Activated naive CD4-positive, alpha-beta T cell treated with anti-CD3 and anti-CD28 coated beads, Interleukin-2, amount 10 ng/mL, durations not matched to agents 7 days and 5 days (primary cell): ENCODE results near the gene HDDC3.
"Not testable (repeated sequence)": the region's sequence is repeated elsewhere in the genome, so short reads cannot be mapped to it uniquely, and the experiment has no call there.

Source experiments
- CTCF ChIA-PET: fragments of 350-600 bp; sonication (Branson Sonifier 250); formaldehyde crosslinking; loops from one replicate; lab custom pipeline; 2021; ENCODE audit warnings: antibody characterized with exemption; lab: Charles Lee
- DNase-seq: peaks from one replicate; pipeline ENCODE4 v3.0.0-alpha.2; 2020
- H3K27ac Mint-ChIP-seq: one replicate; pipeline ENCODE4 v1.8.0; 2021; ENCODE audit warnings: mild to moderate bottlenecking, moderate library complexity, mixed read lengths
- H3K27me3 Mint-ChIP-seq: one replicate; pipeline ENCODE4 v1.8.0; 2021; ENCODE audit warnings: mild to moderate bottlenecking, mixed read lengths
- H3K36me3 Mint-ChIP-seq: one replicate; pipeline ENCODE4 v1.8.0; 2021; ENCODE audit warnings: mixed read lengths
- H3K4me1 Mint-ChIP-seq: one replicate; pipeline ENCODE4 v1.8.0; 2021; ENCODE audit warnings: mixed read lengths
- H3K4me3 Mint-ChIP-seq: one replicate; pipeline ENCODE4 v1.8.0; 2021; ENCODE audit warnings: mild to moderate bottlenecking, moderate library complexity, mixed read lengths
- H3K9me3 Mint-ChIP-seq: one replicate; pipeline ENCODE4 v1.8.0; 2021; ENCODE audit warnings: mixed read lengths

The HDDC3 gene

GRCh38 chr15:90915808-90916440 is 16.4 kb downstream of the HDDC3 start:
- Mint-ChIP-seq H3K9me3 (no peaks in the 10 kb centered on the region), H3K36me3 (peaks cover 67% of the 10 kb centered on the region), H3K4me1 (no peaks in the 10 kb centered on the region), H3K4me3 (no peak overlapping the region), H3K27me3 (no peaks in the 10 kb centered on the region), H3K27ac (no peak overlapping the region)
- CTCF ChIA-PET, result interaction anchor here (4.8 kb wide), 1 partner anchor 17 kb away, joined by 20 read pairs; the partner anchor contains the start of gene HDDC3
- no peak for DNase-seq

- Mint-ChIP-seq H3K4me3 (no peak overlapping the region), H3K27ac (peak overlapping the region; percentile 49), H3K27me3 (no peaks in the 10 kb centered on the region), H3K9me3 (no peaks in the 10 kb centered on the region), H3K36me3 (peaks cover 64% of the 10 kb centered on the region), H3K4me1 (no peaks in the 10 kb centered on the region)
- no peak for DNase-seq
- CTCF ChIA-PET, result interaction anchor here (4.8 kb wide), 1 partner anchor 17 kb away, joined by 20 read pairs; the partner anchor contains the start of gene HDDC3
Measured at GRCh38 chr15:90915216-90915807, 17.0 kb downstream of the HDDC3 start.

GRCh38 chr15:90914305-90915080 is 17.9 kb downstream of the HDDC3 start:
- H3K27me3 Mint-ChIP-seq, result no peaks in the 10 kb centered on the region
- H3K9me3 Mint-ChIP-seq, result no peaks in the 10 kb centered on the region
- H3K27ac Mint-ChIP-seq, result no peak overlapping the region
- peaks cover 59% of the 10 kb centered on the region for H3K36me3 Mint-ChIP-seq
- CTCF ChIA-PET, result interaction anchor here (0.7 to 4.8 kb wide), 3 partner anchors 10 to 884 kb away, joined by 3 to 20 read pairs (median 3); partner anchors contain the start of gene HDDC3
- no peak overlapping the region for H3K4me3 Mint-ChIP-seq
- H3K4me1 Mint-ChIP-seq, result no peaks in the 10 kb centered on the region
- DNase-seq, result no peak

GRCh38 chr15:90913398-90913944 is 18.9 kb downstream of the HDDC3 start:
- Mint-ChIP-seq H3K9me3 (no peaks in the 10 kb centered on the region), H3K36me3 (peaks cover 61% of the 10 kb centered on the region), H3K4me3 (no peak overlapping the region), H3K27me3 (no peaks in the 10 kb centered on the region), H3K27ac (no peak overlapping the region), H3K4me1 (no peaks in the 10 kb centered on the region)
- CTCF ChIA-PET, result interaction anchor here (0.7 to 4.8 kb wide), 3 partner anchors 9 to 883 kb away, joined by 3 to 20 read pairs (median 3); partner anchors contain the start of gene HDDC3
- DNase-seq, result no peak

- DNase-seq, result no peak
- H3K9me3 Mint-ChIP-seq, result no peaks in the 10 kb centered on the region
- no peak overlapping the region for H3K27ac Mint-ChIP-seq
- H3K27me3 Mint-ChIP-seq, result no peaks in the 10 kb centered on the region
- no peak overlapping the region for H3K4me3 Mint-ChIP-seq
- H3K36me3 Mint-ChIP-seq, result peaks cover 58% of the 10 kb centered on the region
- no peaks in the 10 kb centered on the region for H3K4me1 Mint-ChIP-seq
- CTCF ChIA-PET, result interaction anchor here (4.8 kb wide), 1 partner anchor 20 kb away, joined by 20 read pairs; the partner anchor contains the start of gene HDDC3
Measured at GRCh38 chr15:90912770-90913075, 19.6 kb downstream of the HDDC3 start.

- no peaks in the 10 kb centered on the region for H3K9me3 Mint-ChIP-seq
- DNase-seq, result no peak
- H3K27me3 Mint-ChIP-seq, result no peaks in the 10 kb centered on the region
- no peak overlapping the region for H3K27ac Mint-ChIP-seq
- H3K4me1 Mint-ChIP-seq, result no peaks in the 10 kb centered on the region
- H3K36me3 Mint-ChIP-seq, result peaks cover 55% of the 10 kb centered on the region
- H3K4me3 Mint-ChIP-seq, result no peak overlapping the region
- CTCF ChIA-PET, result interaction anchor here (4.8 kb wide), 1 partner anchor 20 kb away, joined by 20 read pairs; the partner anchor contains the start of gene HDDC3
Measured at GRCh38 chr15:90911906-90912769, 20.2 kb downstream of the HDDC3 start.

GRCh38 chr15:90911302-90911623 is 21.1 kb downstream of the HDDC3 start:
- H3K36me3 Mint-ChIP-seq, result peaks cover 55% of the 10 kb centered on the region

GRCh38 chr15:90910441-90911301 is 21.7 kb downstream of the HDDC3 start:
- Mint-ChIP-seq H3K4me1 (no peaks in the 10 kb centered on the region), H3K36me3 (peaks cover 58% of the 10 kb centered on the region), H3K27ac (no peak overlapping the region), H3K27me3 (no peaks in the 10 kb centered on the region), H3K4me3 (no peak overlapping the region), H3K9me3 (no peaks in the 10 kb centered on the region)
- DNase-seq, result no peak
- CTCF ChIA-PET, result interaction anchor here (0.8 to 1.9 kb wide), 2 partner anchors 21 to 24 kb away, joined by 3 to 9 read pairs; partner anchors contain the start of gene UNC45A

More at GRCh38 chr15:90911302-90911623, 21.1 kb downstream of the HDDC3 start:
- Mint-ChIP-seq H3K9me3 (no peaks in the 10 kb centered on the region), H3K4me1 (no peaks in the 10 kb centered on the region), H3K4me3 (no peak overlapping the region), H3K27me3 (no peaks in the 10 kb centered on the region), H3K27ac (no peak overlapping the region)
- DNase-seq, result no peak
- CTCF ChIA-PET, result no interaction called here

GRCh38 chr15:90909976-90910375 is 22.4 kb downstream of the HDDC3 start:
- no peak overlapping the region for H3K27ac Mint-ChIP-seq
- no peaks in the 10 kb centered on the region for H3K27me3 Mint-ChIP-seq
- H3K4me1 Mint-ChIP-seq, result peaks cover 5% of the 10 kb centered on the region
- DNase-seq, result no peak
- H3K9me3 Mint-ChIP-seq, result no peaks in the 10 kb centered on the region
- H3K36me3 Mint-ChIP-seq, result peaks cover 58% of the 10 kb centered on the region
- CTCF ChIA-PET, result interaction anchor here (0.8 to 1.9 kb wide), 2 partner anchors 22 to 24 kb away, joined by 3 to 9 read pairs; partner anchors contain the start of gene UNC45A
- no peak overlapping the region for H3K4me3 Mint-ChIP-seq

- CTCF ChIA-PET, result interaction anchor here (1.9 kb wide), 1 partner anchor 25 kb away, joined by 9 read pairs; the partner anchor contains the start of gene UNC45A
- not testable (repeated sequence) for H3K4me3 Mint-ChIP-seq, H3K9me3 Mint-ChIP-seq, H3K27ac Mint-ChIP-seq, DNase-seq, H3K27me3 Mint-ChIP-seq
- H3K4me1 Mint-ChIP-seq, result peaks cover 10% of the 10 kb centered on the region
- H3K36me3 Mint-ChIP-seq, result peaks cover 57% of the 10 kb centered on the region
Measured at GRCh38 chr15:90909449-90909848, 22.9 kb downstream of the HDDC3 start.

- Mint-ChIP-seq H3K4me3 (no peak overlapping the region), H3K36me3 (peaks cover 45% of the 10 kb centered on the region), H3K27me3 (no peaks in the 10 kb centered on the region), H3K27ac (no peak overlapping the region), H3K4me1 (peaks cover 19% of the 10 kb centered on the region), H3K9me3 (no peaks in the 10 kb centered on the region)
- no peak for DNase-seq
- CTCF ChIA-PET, result interaction anchor here (0.6 kb wide), 1 partner anchor 622 kb away, joined by 3 read pairs; no protein-coding TSS in a partner anchor
Measured at GRCh38 chr15:90907838-90908507, 24.4 kb downstream of the HDDC3 start.

- peaks cover 40% of the 10 kb centered on the region for H3K36me3 Mint-ChIP-seq
- no peaks in the 10 kb centered on the region for H3K27me3 Mint-ChIP-seq
- CTCF ChIA-PET, result interaction anchor here (7.6 kb wide), 1 partner anchor 25 kb away, joined by 160 read pairs; the partner anchor contains the start of genes HDDC3 and UNC45A
- no peak for DNase-seq
- H3K27ac Mint-ChIP-seq, result no peak overlapping the region
- H3K9me3 Mint-ChIP-seq, result no peaks in the 10 kb centered on the region
- peaks cover 21% of the 10 kb centered on the region for H3K4me1 Mint-ChIP-seq
- H3K4me3 Mint-ChIP-seq, result no peak overlapping the region
Measured at GRCh38 chr15:90907051-90907660, 25.2 kb downstream of the HDDC3 start.
